ENCODE results near the gene GLI1.
"Not testable (repeated sequence)": the region's sequence is repeated elsewhere in the genome, so short reads cannot be mapped to it uniquely, and the experiment has no call there.

GLI1 gene

DNA sequence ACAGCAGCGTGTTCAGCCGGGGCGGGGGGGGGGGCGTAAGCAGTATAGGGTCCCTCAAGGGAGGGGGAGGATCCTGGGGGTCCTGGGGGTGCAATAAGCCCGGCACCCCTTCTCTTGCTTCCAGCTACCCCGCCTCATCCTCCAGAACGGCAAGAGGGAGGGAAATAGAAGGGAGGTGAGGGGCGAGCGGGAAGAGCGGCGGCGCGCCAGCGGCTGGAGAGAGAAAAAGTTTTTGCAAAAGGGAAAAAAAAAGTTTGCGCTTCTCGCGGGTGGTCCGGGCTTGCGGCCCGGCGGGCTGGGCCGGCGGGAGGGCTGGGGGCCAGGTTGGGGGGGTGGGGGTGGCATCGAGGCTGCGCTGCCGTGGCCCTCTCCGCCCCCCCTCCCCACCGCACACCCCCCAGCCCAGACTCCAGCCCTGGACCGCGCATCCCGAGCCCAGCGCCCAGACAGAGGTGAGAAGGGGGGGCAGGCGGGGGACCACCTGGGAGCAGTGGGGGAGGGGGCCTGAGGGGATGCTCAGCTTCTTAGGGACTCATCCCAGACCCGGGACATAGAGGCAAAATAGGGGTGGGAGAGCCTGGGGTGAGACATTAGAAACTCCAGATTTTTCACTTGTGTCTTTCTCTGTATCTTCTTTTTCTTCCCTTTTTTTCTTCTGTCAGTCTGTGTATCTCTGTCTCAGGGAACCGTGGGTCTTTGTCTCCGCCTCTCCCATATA lies at the start of gene GLI1:
GLI1 (plus strand) TSS at position 36 of the 718 bp plus-strand sequence. CDS start 3,907 bp downstream, outside the sequence.
- TF ChIP-seq, protein P1, sequence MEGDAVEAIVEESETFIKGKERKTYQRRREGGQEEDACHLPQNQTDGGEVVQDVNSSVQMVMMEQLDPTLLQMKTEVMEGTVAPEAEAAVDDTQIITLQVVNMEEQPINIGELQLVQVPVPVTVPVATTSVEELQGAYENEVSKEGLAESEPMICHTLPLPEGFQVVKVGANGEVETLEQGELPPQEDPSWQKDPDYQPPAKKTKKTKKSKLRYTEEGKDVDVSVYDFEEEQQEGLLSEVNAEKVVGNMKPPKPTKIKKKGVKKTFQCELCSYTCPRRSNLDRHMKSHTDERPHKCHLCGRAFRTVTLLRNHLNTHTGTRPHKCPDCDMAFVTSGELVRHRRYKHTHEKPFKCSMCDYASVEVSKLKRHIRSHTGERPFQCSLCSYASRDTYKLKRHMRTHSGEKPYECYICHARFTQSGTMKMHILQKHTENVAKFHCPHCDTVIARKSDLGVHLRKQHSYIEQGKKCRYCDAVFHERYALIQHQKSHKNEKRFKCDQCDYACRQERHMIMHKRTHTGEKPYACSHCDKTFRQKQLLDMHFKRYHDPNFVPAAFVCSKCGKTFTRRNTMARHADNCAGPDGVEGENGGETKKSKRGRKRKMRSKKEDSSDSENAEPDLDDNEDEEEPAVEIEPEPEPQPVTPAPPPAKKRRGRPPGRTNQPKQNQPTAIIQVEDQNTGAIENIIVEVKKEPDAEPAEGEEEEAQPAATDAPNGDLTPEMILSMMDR (IDR thresholded peaks at IDR 0.05; ENCODE audit: low read depth, low read length): no peak

DNA sequence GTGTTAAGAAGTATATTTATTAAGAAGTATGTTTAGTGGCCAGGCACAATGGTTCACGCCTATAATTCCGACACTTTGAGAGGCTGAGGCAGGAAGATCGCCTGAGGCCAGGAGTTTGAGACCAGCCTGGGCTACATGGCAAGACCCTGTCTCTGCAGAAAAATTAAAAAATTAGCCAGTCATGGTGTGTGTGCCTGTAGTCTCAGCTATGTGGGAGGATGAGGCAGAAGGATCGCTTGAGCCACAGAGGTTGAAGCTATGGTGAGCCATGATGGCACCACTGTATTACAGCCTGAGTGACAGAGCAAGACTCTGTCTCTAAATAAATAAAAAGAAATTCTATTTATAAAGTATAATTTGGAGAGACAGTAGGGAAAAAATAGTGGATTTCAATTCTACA lies 49.1 kb upstream of the GLI1 start:
- TF ChIP-seq, protein P1 (IDR thresholded peaks at IDR 0.05; ENCODE audit: low read depth, low read length): no peak
- no peak overlapping the region for H3K4me3 ChIP-seq (replicated peaks in 1 of 2; ENCODE audit: low read depth in 2 of 2, low read length in 2 of 2)
- no peak for DNase-seq (ENCODE audit: low read depth in 2 of 2)

More for the DNA sequence above, at the start of gene GLI1:
- peak within 1 kb of the TSS; percentile 68 to 73 for H3K4me3 ChIP-seq (replicated peaks in 1 of 2; ENCODE audit: low read depth in 2 of 2, low read length in 2 of 2)
- no peak for DNase-seq (ENCODE audit: low read depth in 2 of 2)

DNA sequence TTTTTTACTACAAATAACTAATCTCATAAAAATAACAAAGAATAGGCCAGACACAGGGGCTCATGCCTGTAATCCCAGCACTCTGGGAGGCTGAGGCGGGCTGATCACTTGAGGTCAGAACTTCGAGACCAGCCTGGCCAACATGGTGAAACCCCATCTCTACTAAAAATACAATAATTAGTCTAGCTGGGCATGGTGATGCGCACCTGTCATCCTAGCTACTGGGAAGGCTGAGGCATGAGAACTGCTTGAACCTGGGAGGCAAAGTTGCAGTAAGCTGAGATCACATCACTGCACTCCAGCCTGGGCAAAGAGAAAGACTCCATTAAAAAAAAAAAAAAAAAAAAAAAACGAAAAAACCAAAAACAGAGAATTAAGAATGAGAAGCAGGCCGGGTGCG lies 45.4 kb upstream of the GLI1 start:
- not testable (repeated sequence) for DNase-seq (ENCODE audit: low read depth in 2 of 2)

DNA sequence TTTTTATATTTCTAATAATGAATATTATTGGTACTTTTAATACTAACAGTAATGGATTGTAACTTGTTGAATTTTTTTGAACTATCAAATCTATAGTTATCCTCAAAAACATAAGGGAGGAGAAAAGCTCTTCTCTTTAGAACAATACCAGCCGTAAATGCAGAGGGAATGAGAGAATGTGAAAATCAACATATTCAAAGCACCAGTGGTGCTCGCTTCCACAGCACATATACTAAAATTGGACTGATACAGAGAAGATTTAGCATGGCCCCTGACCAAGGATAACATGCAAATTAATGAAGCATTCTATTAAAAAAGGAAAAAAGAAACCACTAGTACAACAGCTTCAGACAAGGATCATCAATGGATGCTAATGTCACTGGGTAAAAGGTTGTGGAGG lies 44.5 kb upstream of the GLI1 start:
- TF ChIP-seq, protein P1 (IDR thresholded peaks at IDR 0.05; ENCODE audit: low read depth, low read length): no peak

More for the DNA sequence above, 45.4 kb upstream of the GLI1 start:
- not testable (repeated sequence) for H3K4me3 ChIP-seq (replicated peaks in 1 of 2; ENCODE audit: low read depth in 2 of 2, low read length in 2 of 2)

DNA sequence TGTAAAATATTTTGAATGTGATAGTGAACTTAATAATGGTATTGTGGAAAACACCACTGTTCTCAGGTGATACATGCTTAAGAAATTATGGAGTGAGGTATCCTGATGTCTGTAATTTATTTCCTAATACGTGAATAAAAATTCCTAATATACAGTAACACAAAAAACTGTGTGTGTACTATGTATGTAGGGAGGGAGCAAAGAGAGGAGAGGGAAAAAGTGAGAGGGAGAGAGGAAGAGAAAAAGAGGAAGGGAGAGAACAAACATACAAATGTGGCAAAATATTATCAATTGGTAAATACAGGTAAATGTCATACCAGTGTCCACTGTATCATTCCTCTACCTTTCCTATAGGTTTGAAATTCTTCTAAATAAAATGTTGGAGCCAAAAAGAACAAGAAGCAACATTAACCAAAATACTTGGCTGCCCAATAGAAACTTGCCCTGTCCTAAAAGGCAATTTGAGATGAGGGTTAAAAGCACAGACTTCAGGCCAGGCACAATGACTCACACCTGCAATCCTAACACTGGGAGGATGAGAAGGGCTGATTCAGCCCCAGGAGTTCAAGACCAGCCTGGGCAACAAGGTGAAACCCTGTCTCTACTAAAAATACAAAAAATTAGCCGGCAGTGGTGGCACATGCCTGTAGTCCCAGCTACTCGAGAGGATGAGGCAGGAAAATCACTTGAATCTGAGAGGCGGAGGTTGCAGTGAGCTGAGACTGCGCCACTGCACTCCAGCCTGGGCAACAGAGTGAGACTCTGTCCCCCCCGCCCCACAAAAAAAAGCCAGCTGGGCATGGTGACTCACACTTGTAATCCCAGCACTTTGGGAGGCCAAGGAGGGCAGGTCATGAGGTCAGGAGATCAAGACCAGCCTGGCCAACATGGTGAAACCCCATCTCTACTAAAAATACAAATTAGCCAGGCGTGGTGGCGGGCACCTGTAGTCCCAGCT lies 43.3 kb upstream of the GLI1 start:
- H3K4me3 ChIP-seq (replicated peaks in 1 of 2; ENCODE audit: low read depth in 2 of 2, low read length in 2 of 2): no peak overlapping the region
- peak in 1 of 2 donors; percentile 48 for DNase-seq (ENCODE audit: low read depth in 2 of 2)
- TF ChIP-seq, protein P1 (IDR thresholded peaks at IDR 0.05; ENCODE audit: low read depth, low read length): no peak

More for the DNA sequence above, 44.5 kb upstream of the GLI1 start:
- DNase-seq (ENCODE audit: low read depth in 2 of 2): no peak
- no peak overlapping the region for H3K4me3 ChIP-seq (replicated peaks in 1 of 2; ENCODE audit: low read depth in 2 of 2, low read length in 2 of 2)

DNA sequence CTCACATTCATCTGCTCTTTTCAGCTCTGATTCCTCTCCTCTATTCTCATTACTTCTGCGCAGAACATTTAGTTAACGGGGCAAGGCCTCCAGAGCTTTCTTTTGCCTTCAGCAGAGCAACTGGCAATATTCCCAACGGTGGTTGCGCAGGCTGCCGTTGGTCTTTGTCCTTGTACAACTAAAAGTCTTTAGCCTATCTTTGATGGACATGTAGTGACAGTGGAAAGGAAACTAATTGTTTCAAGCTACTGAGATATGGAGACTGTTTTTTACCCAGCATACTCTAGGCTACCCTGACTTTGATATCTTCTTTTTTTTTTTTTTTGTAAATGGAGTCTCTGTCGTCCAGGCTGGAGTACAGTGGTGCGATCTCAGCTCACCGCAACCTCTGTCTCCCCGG lies 41.3 kb upstream of the GLI1 start:
- TF ChIP-seq, protein P1 (IDR thresholded peaks at IDR 0.05; ENCODE audit: low read depth, low read length): no peak
- no peak for DNase-seq (ENCODE audit: low read depth in 2 of 2)
- H3K4me3 ChIP-seq (replicated peaks in 1 of 2; ENCODE audit: low read depth in 2 of 2, low read length in 2 of 2): no peak overlapping the region

DNA sequence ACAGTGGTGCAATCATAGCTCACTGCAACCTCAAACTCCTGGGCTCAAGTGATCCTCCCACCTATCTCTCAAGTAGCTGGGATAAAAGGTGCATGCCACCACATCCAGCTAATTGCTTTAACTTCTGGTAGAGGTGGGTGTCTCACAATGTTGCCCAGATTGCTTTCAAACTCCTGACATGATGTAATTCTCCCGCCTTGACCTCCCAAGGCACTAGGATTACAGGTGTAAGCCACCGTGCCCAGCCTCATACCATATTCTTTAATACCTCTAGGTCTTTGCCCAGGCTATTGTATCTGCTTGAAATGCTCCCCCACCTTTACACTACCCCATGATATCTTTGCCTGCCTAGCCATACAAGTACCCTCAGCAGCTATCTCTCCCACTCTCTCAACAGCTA lies 40.1 kb upstream of the GLI1 start:
- no peak for DNase-seq (ENCODE audit: low read depth in 2 of 2)
- TF ChIP-seq, protein P1 (IDR thresholded peaks at IDR 0.05; ENCODE audit: low read depth, low read length): no peak
- no peak overlapping the region for H3K4me3 ChIP-seq (replicated peaks in 1 of 2; ENCODE audit: low read depth in 2 of 2, low read length in 2 of 2)
